ENCODE data around the gene PRKAG2.

The PRKAG2 gene

GRCh38 chr7:151588982-151589381 lies 287.9 kb downstream of the PRKAG2 start:
- DNase-seq (ENCODE audit: extremely low read depth, insufficient read length) = no peak
- no peaks in the 10 kb centered on the region; the same call in 1 of the 2 replicates for H3K36me3 ChIP-seq (ENCODE audit: control insufficient read depth, insufficient read depth, low read length)
- TF ChIP-seq CTCF (IDR thresholded peaks at IDR 0.05; ENCODE audit: insufficient read depth, low read length, poor library complexity, severe bottlenecking) = no peak
- H3K27me3 ChIP-seq (replicated peaks; ENCODE audit: control insufficient read depth, insufficient read depth, low read length) = no peaks in the 10 kb centered on the region
- no peak overlapping the region for H3K4me3 ChIP-seq (replicated peaks; ENCODE audit: low read depth, low read length)

GRCh38 chr7:151586531-151587260 lies 290.2 kb downstream of the PRKAG2 start:
- no peak overlapping the region for H3K4me3 ChIP-seq (replicated peaks; ENCODE audit: low read depth, low read length)
- no peaks in the 10 kb centered on the region; the same call in 1 of the 2 replicates for H3K36me3 ChIP-seq (ENCODE audit: control insufficient read depth, insufficient read depth, low read length)
- DNase-seq (ENCODE audit: extremely low read depth, insufficient read length) = no peak
- no peaks in the 10 kb centered on the region for H3K27me3 ChIP-seq (replicated peaks; ENCODE audit: control insufficient read depth, insufficient read depth, low read length)
- no peak for TF ChIP-seq CTCF (IDR thresholded peaks at IDR 0.05; ENCODE audit: insufficient read depth, low read length, poor library complexity, severe bottlenecking)

GRCh38 chr7:151585744-151586393 lies 291.0 kb downstream of the PRKAG2 start:
- Histone ChIP-seq H3K27me3 (replicated peaks; ENCODE audit: control insufficient read depth, insufficient read depth, low read length) (no peaks in the 10 kb centered on the region), H3K4me3 (replicated peaks; ENCODE audit: low read depth, low read length) (no peak overlapping the region), H3K36me3 (ENCODE audit: control insufficient read depth, insufficient read depth, low read length) (no peaks in the 10 kb centered on the region; the same call in 1 of the 2 replicates)
- TF ChIP-seq CTCF (IDR thresholded peaks at IDR 0.05; ENCODE audit: insufficient read depth, low read length, poor library complexity, severe bottlenecking) = no peak
- DNase-seq (ENCODE audit: extremely low read depth, insufficient read length) = no peak

- no peak for DNase-seq (ENCODE audit: extremely low read depth, insufficient read length)
- Histone ChIP-seq H3K36me3 (ENCODE audit: control insufficient read depth, insufficient read depth, low read length) (no peaks in the 10 kb centered on the region), H3K27me3 (replicated peaks; ENCODE audit: control insufficient read depth, insufficient read depth, low read length) (no peaks in the 10 kb centered on the region), H3K4me3 (replicated peaks; ENCODE audit: low read depth, low read length) (no peak overlapping the region)
- no peak for TF ChIP-seq CTCF (IDR thresholded peaks at IDR 0.05; ENCODE audit: insufficient read depth, low read length, poor library complexity, severe bottlenecking)
Observed at GRCh38 chr7:151581741-151582140, 295.2 kb downstream of the PRKAG2 start.

- Histone ChIP-seq H3K36me3 (ENCODE audit: control insufficient read depth, insufficient read depth, low read length) (no peaks in the 10 kb centered on the region), H3K4me3 (replicated peaks; ENCODE audit: low read depth, low read length) (no peak overlapping the region), H3K27me3 (replicated peaks; ENCODE audit: control insufficient read depth, insufficient read depth, low read length) (no peaks in the 10 kb centered on the region)
- TF ChIP-seq CTCF (IDR thresholded peaks at IDR 0.05; ENCODE audit: insufficient read depth, low read length, poor library complexity, severe bottlenecking) = no peak
- DNase-seq (ENCODE audit: extremely low read depth, insufficient read length) = no peak
Observed at GRCh38 chr7:151579644-151580043, 297.3 kb downstream of the PRKAG2 start.
